HG03521 (cell line): Measurements from ENCODE around the gene CCDC157.

Source experiments
- ATAC-seq: cut with Tn5 transposase; IDR thresholded peaks from one replicate; pipeline ENCODE4 v1.9.1; 2021; ENCODE audit warnings: mild to moderate bottlenecking, moderate library complexity; ENCODE audit not compliant: unreplicated experiment

The CCDC157 gene

GRCh38 chr22:30351226-30351625 is 5.6 kb upstream of the CCDC157 start:
- no peak for ATAC-seq

GRCh38 chr22:30354644-30355043 is 2.2 kb upstream of the CCDC157 start:
- no peak for ATAC-seq

- no peak for ATAC-seq
These were observed 396 bp downstream of the CCDC157 start for GRCh38 chr22:30357236-30357570.

GRCh38 chr22:30357650-30358215 is 926 bp downstream of the CCDC157 start:
- ATAC-seq: no peak

GRCh38 chr22:30358541-30358940 is 1.7 kb downstream of the CCDC157 start:
- no peak for ATAC-seq

GRCh38 chr22:30361916-30362650 is 5.3 kb downstream of the CCDC157 start:
- ATAC-seq: no peak

- ATAC-seq: no peak
These were observed 6.0 kb downstream of the CCDC157 start for GRCh38 chr22:30362651-30363281.

GRCh38 chr22:30365891-30366290 is 9.1 kb downstream of the CCDC157 start:
- no peak for ATAC-seq

GRCh38 chr22:30368420-30368819 is 11.6 kb downstream of the CCDC157 start:
- no peak for ATAC-seq

GRCh38 chr22:30370641-30371230 is 13.9 kb downstream of the CCDC157 start:
- ATAC-seq: no peak

GRCh38 chr22:30371321-30371720 is 14.5 kb downstream of the CCDC157 start:
- ATAC-seq: no peak

GRCh38 chr22:30371981-30372380 is 15.2 kb downstream of the CCDC157 start:
- ATAC-seq: no peak

- ATAC-seq: no peak
These were observed 16.1 kb downstream of the CCDC157 start for GRCh38 chr22:30372915-30373314.

GRCh38 chr22:30373331-30374325 is 16.8 kb downstream of the CCDC157 start:
- no peak for ATAC-seq

GRCh38 chr22:30375312-30375849 is 18.6 kb downstream of the CCDC157 start:
- ATAC-seq: no peak

GRCh38 chr22:30380011-30380410 is 23.2 kb downstream of the CCDC157 start:
- no peak for ATAC-seq

- no peak for ATAC-seq
These were observed 24.5 kb downstream of the CCDC157 start for GRCh38 chr22:30381264-30381663.

- ATAC-seq: no peak
These were observed 25.5 kb downstream of the CCDC157 start for GRCh38 chr22:30382340-30382739.

GRCh38 chr22:30383061-30383460 is 26.3 kb downstream of the CCDC157 start:
- ATAC-seq: no peak

GRCh38 chr22:30385942-30386341 is 29.1 kb downstream of the CCDC157 start:
- ATAC-seq: no peak

GRCh38 chr22:30386608-30386959 is 29.8 kb downstream of the CCDC157 start:
- ATAC-seq: no peak
